HepG2 (cell line): Measurements from ENCODE around the gene NEK6.

Experiments
- CTCF ChIP-seq: sonication (generic); formaldehyde crosslinking; IDR thresholded peaks from 2 replicates; pipeline ENCODE4 v1.5.0; 2020; ENCODE audit warnings: mild to moderate bottlenecking, missing genetic modification reagents, moderate library complexity
- POLR2AphosphoS5 ChIP-seq: IDR thresholded peaks from 2 replicates; pipeline ENCODE4 v1.6.1; 2012; ENCODE audit warnings: low read depth, low read length
- RBM22 ChIP-seq: fragments of 200-400 bp; formaldehyde crosslinking; optimal IDR thresholded peaks from 2 replicates; pipeline ENCODE3; 2017; ENCODE audit warnings: mild to moderate bottlenecking, low read length, moderate library complexity
- TF ChIP-seq, protein P1 (sequence below): sonication (generic); formaldehyde crosslinking; IDR thresholded peaks from 2 replicates; pipeline ENCODE4 v1.4.0; 2020; ENCODE audit warnings: missing genetic modification reagents
- TF ChIP-seq, protein P2 (sequence below): sonication (generic); formaldehyde crosslinking; IDR thresholded peaks from 2 replicates; pipeline ENCODE4 v1.4.0; 2020; ENCODE audit warnings: missing genetic modification reagents

- TF ChIP-seq, protein P1, sequence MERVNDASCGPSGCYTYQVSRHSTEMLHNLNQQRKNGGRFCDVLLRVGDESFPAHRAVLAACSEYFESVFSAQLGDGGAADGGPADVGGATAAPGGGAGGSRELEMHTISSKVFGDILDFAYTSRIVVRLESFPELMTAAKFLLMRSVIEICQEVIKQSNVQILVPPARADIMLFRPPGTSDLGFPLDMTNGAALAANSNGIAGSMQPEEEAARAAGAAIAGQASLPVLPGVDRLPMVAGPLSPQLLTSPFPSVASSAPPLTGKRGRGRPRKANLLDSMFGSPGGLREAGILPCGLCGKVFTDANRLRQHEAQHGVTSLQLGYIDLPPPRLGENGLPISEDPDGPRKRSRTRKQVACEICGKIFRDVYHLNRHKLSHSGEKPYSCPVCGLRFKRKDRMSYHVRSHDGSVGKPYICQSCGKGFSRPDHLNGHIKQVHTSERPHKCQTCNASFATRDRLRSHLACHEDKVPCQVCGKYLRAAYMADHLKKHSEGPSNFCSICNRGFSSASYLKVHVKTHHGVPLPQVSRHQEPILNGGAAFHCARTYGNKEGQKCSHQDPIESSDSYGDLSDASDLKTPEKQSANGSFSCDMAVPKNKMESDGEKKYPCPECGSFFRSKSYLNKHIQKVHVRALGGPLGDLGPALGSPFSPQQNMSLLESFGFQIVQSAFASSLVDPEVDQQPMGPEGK = no peak
- TF ChIP-seq CTCF (CRISPR knock-in tag) = no peak
- TF ChIP-seq, protein P2, sequence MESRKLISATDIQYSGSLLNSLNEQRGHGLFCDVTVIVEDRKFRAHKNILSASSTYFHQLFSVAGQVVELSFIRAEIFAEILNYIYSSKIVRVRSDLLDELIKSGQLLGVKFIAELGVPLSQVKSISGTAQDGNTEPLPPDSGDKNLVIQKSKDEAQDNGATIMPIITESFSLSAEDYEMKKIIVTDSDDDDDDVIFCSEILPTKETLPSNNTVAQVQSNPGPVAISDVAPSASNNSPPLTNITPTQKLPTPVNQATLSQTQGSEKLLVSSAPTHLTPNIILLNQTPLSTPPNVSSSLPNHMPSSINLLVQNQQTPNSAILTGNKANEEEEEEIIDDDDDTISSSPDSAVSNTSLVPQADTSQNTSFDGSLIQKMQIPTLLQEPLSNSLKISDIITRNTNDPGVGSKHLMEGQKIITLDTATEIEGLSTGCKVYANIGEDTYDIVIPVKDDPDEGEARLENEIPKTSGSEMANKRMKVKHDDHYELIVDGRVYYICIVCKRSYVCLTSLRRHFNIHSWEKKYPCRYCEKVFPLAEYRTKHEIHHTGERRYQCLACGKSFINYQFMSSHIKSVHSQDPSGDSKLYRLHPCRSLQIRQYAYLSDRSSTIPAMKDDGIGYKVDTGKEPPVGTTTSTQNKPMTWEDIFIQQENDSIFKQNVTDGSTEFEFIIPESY = no peak
- TF ChIP-seq RBM22 = peak; percentile 17
- no peak for TF ChIP-seq POLR2AphosphoS5
These were observed 105.8 kb downstream of the NEK6 start for GRCh38 chr9:124363326-124364096.
